ENCODE measurements around the gene HASPIN.

Gene HASPIN

DNA sequence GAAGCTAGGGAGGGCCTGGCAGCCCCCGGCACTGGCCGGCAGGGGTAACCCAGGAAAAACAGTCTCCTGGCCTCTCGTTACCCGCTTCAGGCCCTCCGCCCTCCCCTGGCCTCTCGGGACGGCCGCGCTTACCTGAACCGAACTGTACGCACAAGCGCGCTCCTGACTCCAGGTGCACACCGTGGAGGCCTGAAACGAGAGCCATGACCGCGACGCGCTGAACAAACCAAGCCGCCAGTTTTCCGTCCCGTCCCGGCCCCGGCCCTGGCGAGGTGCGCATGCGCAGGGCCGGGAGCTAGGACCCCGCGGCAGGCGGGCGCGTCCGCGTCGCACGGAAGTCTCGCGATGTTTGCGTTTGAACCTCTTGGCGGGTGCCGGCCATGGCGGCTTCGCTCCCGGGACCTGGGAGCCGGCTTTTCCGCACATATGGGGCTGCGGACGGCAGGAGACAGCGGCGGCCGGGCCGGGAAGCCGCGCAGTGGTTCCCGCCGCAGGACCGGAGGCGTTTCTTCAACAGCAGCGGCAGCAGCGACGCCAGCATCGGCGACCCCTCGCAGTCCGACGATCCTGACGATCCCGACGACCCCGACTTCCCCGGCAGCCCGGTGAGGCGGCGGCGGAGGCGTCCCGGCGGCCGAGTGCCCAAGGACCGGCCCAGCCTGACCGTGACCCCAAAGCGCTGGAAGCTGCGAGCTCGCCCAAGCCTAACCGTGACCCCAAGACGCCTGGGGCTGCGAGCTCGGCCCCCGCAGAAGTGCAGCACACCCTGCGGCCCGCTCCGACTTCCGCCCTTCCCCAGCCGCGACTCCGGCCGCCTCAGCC lies at the start of gene HASPIN:
TSS of gene HASPIN (plus strand) at position 348 of the 822 bp plus-strand sequence. CDS start at position 381, 33 bp downstream.
- DNase-seq (ENCODE audit: low read depth, low spot score), result peak; percentile 79

DNA sequence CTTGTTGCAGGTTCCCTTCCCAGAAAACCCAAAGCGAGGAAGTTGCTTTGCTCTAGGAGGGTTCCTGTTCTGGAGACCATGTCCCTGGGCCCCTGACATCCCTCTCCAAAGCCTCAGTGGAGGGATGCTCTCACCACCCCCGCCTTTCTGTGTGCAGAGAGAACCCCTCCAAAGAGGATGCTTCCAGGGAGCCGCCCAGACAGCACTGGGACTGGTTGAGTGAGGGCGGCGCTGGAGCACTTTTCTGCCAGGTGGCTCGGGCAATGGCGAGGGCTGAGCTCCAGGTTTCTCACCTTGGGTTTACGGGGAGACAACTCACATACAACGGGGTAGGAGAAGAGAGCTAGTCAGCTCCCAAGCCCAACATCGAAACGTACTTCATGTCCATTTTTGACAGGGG lies 47.8 kb upstream of the HASPIN start:
- DNase-seq (ENCODE audit: low read depth, low spot score), result no peak

DNA sequence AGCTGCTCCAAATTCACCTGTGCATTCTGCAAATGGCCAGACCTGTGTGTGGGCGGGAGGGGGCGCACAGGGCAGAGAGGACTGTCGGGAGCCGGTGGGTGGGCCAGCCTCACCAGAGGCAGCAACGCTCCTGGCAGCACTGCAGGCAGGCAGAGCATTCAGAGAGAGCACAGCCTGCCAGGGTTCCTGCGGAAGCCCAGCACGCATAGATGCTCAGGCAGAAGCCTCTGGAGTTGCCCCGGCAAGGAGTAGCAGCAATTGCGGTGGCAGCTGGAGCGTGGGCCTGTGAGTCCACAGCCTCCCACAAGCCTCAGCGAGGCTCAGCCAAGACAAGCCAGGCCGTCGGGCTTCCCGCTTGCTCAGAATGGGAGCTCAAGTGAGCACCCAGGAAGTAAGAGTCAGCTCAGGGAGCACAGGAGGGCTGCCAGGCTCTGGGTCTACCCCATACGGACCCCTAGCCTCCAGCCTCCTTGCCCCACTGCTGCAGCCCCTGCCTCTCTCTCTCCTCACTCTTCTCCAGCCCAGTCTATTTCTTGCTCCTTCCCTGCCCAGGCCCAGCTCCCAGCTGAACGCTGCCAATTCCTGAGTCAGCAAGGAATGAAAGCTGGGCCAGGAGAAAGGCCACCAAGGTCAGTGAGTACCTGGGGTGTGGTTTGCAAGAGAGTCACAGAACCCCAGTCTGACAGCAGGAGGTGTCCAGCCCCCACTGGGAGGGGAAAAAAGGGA lies 45.4 kb upstream of the HASPIN start:
- no peak for DNase-seq (ENCODE audit: low read depth, low spot score)

DNA sequence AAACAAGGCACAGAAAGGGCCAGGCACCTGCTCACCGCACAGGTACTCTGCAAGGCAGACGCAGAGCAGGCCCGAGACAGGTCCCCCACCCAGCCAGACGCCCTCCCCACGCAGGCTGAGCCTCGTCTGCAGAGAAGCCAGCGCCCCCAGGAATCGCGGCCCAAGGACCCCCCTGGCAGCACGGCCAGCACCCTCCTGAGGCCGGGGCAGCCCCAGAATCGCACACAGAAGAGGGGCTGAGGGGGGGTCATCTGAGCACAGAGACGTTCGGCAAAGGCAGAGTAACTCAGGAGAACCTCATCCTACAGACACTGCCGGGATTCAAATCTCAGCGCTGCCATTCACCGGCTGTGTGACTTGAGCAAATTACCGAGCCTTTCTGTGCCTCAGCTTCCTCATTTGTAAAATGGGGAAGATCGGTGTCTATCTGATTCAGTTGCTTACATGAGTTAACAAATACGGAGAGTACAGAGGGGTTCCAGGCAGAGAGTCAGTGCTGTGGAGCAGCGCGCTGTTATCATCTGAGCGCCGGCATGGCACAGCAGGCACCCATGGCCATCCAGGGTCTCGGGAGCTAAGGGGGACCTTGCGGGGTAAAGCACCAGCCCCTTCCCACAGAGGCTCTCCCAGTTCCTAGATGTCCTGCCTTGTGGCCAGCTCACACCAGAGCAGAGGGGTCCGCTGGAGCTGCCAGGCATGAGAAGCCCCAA lies 44.7 kb upstream of the HASPIN start:
- no peak for DNase-seq (ENCODE audit: low read depth, low spot score)

DNA sequence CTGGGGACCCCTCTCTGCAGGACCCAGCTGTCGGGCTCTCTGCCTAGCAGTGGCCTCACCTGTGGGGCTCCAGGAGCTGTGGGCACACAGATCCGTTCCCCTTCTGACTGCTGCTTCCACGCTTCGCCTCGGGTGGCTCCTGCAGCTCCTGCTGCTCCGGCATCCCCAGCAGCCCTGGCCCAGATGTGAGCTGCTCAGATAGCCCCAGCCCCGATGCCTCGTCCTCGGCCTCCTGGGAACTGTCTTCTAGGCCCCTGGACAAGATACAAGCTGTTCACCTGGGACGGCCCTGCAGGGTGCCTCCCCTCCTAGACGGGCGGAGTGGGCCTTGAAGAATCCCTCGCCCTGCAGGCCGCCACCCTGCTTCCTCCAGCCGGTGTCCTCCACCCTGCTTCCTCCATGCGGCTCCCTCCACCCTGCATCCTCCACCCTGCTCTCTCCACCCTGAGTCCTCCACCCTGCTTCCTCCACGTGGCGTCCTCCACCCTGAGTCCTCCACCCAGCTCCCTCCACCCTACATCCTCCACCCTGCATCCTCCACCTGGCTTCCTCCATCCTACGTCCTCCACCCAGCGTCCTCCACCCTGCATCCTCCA lies 44.1 kb upstream of the HASPIN start:
- no peak for DNase-seq (ENCODE audit: low read depth, low spot score)

DNA sequence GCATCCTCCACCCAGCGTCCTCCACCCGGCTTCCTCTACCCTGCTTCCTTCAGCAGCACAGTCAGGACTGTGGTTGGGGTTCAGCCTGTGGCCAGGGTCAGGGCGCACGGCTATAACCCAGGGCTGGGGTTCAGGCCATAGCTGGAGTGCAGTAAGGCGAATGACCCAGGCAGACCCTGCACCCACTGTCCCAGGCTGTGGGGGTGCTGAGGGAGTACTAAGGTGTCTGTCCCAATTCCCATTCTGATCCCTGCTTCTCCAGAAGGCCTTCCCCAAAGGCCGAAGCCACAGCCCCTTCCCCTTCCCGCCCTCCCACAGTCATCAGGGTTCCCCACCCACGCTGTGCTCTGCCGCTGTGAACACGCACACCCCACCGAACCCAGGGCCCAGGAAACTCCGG lies 42.6 kb upstream of the HASPIN start:
- DNase-seq (ENCODE audit: low read depth, low spot score), result no peak

DNA sequence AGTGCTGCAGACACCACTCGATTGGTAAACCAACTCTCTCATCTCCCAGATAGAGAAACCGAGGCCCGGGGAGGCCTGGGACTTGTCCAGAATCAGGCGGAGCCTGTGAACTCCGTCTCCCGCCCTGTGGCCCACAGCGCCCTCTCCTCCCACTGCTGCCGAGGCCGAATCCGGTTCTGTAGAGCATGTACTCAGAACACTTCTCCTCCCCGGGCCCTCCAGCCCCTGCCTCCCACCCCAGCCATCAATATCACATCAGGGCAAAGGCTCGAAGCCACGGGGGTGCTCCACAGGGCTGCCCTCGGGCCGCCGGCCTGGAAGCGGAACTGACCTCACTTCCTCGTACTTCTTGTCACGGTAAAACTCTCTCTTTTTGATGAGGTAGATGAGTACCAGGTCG lies 42.1 kb upstream of the HASPIN start:
- DNase-seq (ENCODE audit: low read depth, low spot score), result no peak

DNA sequence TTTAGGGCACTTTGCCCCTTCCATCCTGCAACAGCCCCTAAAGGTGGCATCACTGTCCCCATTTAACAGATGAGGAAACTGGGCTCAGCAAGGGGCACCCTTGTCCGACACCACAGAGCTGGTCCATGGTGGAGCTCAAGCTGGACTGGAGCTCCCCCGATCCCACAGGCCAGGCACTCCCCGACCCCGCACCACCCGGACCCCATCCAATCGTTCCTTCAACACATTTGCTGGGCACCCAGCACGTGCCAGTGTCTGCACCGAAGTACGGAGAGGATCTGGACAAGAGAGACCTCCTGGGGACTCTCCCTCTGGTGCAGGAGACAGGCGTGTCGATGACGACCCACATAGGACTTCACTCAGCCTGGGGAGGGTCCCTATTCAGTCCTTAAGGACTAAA lies 41.7 kb upstream of the HASPIN start:
- DNase-seq (ENCODE audit: low read depth, low spot score), result no peak

DNA sequence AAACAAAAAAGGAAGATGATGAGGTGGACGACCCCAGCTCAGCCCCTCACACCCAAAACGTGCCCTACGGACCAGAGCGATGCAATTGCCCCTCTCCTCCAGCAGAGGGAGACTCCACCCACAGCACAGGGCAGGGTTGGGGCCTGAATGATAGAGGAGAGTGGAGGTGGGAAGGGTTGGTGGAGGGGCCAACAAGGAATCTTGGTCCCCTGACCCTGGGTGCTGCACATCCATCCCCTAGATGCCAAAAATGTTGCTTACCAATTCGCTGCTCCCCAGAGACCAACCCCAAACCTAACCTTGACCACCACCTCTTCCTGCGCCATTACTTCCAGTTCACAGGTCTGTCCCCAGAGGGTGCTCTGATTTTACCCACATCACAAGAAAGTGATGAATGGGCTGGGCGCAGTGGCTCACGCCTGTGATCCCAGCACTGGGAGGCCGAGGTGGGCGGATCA lies 40.6 kb upstream of the HASPIN start:
- peak; percentile 27 for DNase-seq (ENCODE audit: low read depth, low spot score)

DNA sequence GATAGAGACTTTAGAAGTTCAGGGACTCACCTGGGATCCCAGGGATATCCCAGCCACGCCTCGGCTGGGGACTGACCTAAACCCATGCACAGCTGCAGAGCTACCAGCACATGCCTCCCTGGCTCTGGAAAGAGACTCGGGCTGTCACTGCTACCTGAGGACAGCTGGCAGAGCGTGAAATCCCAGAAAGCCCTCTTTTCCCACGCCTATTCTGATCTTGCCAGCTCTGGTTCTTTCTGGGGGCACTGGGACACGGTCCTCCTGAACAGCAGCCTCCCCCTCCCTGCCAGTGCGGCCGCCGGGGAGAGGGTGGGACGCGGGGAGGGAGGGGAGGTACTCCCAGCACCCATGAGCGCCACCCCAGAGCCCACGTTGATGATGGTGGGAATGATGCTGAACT lies 38.5 kb upstream of the HASPIN start:
- no peak for DNase-seq (ENCODE audit: low read depth, low spot score)

DNA sequence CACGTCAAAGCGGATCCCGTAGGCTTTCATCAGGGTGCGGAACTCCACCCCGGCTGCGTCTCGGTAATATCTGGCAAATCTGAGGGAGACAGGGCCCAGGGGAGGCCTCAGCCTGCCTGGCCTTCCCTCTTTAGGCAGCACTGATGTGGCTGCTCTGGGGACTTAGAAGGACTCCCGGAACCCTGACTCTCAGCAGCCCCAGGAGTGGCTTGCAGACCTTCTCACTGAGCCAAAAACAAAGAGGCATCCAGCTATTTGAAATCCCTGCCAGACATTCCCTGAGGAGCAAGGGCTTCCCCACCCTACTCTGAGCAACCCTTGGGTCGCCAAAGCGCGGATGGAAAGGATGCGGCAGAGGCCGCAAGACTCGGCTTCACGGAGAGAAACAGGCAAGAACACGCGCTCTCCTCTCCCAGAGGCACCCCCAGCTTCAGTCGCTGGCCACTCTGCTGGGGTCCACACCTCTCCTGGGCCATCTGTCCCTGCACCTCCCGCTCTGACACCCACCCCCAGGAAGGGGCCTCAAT lies 35.6 kb upstream of the HASPIN start:
- DNase-seq (ENCODE audit: low read depth, low spot score), result no peak

DNA sequence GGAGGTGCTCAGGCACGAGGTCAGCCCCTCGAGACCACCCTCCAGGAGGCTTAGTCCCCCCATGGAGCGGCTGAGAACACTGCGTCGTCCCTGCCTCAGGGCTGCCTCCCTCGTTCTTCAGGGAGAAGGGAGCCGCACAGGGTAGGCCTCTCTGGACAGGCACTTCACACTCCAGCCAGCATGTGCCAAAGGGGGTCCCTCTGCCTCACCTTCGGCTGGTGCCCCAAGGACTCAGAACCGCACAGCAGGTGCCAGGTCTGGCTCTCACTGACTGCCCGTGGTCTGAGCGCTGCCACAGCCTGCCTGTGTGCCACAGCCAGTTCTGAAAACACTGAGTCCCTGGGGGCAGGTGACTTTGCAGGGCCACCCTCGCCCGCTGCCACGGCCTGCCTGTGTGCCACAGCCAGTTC lies 34.8 kb upstream of the HASPIN start:
- no peak for DNase-seq (ENCODE audit: low read depth, low spot score)

DNA sequence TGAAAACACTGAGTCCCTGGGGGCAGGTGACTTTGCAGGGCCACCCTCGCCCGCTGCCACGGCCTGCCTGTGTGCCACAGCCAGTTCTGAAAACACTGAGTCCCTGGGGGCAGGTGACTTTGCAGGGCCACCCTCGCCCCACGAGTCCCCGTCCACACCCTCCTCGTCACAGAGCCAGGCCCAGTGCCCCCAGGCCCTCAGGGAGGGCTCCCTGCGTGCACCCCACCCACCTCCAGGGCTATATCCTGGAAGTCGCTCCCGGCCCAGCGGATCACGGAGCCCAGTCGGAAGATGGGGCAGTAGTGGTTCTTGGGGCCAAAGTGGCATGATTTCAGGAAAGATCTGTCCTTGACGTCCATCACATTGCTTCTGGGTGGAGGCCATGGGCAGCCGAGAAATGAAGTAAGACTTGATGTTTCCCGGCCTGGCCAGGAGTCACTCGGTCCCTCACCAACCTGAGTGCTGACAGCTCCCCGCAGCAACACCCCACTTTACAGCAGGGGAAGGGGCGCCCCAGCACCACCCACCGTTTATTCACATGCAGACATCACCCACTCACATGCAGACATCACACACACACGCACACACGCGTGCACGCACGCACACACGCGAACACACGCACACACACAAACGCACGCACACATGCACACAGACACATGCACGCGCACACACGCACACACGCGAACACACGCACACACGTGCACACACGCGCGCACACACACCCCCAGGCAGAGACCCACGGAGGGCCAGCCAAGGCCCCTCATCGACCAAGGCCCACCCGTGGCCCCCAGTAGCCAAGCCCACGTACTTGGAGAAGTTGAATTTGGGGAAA lies 34.2 kb upstream of the HASPIN start:
- DNase-seq (ENCODE audit: low read depth, low spot score), result no peak

DNA sequence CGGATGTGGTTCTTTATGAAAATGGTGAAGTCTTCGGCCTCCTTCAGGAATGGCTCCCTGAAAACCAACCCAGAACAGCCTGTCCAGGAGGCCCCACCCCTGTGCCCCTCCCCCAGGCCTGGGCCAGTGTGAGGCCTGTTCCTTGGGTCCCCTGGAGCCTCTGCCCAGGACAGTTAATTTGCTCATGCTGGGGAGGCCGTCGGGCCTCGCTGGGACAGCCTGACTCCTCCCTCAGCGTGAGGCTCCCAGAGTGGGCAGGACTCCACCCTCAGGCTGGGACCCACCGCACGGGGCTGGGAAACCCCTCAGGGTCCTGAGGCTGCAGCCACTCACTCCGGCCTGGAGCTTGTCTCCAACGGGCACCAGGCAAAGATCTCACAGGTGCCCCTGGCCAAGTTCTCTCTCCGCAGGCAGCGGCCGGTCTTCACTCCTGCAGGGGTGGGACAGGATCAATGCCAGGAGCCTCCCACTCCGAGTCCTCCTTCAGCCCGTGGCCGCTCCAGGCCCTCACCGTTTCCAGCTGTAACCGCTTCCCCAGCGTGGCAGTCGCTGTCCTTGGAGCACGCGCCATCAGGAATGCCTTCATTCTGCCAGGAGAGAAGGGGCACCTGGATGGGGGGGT lies 33.5 kb upstream of the HASPIN start:
- no peak for DNase-seq (ENCODE audit: low read depth, low spot score)

DNA sequence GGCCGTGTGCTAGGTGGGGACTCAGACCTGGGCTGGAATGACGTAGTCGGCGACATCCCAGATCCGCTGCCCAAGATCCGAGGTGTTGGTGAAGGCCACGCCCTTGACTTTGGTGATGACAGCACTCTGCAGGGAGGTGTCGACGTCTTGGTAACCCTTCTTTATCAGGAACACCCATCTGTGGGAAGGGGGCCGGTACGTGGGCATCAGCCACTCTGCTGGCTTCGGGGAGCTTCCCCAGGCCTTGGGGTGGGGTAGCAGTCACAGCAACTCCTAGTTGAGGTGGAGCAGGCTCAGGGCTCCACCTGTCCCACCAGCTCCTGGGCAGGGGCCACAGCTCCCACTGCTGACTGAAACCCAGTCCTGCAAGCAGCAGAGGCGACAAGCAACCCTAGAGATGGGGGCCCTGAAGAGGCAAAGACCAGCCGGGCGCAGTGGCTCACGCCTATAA lies 32.1 kb upstream of the HASPIN start:
- no peak for DNase-seq (ENCODE audit: low read depth, low spot score)

DNA sequence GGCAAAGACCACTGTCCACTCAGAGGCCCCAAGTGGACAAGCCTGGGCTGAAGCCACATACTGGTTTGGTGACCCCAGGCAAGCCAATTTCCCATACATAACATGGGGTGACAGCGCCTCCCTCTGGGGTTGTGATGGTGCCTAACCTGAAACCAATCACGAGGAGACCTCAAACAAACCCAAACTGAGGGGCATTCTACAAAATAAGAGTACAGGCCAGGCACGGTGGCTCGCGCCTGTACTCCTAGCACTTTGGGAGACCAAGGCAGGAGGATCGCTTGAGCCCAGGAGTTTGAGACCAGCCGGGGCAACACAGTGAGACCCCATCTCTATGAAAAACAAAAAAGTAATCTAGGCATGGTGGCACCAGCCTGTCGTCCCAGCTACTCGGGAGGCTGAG lies 31.4 kb upstream of the HASPIN start:
- DNase-seq (ENCODE audit: low read depth, low spot score), result no peak

DNA sequence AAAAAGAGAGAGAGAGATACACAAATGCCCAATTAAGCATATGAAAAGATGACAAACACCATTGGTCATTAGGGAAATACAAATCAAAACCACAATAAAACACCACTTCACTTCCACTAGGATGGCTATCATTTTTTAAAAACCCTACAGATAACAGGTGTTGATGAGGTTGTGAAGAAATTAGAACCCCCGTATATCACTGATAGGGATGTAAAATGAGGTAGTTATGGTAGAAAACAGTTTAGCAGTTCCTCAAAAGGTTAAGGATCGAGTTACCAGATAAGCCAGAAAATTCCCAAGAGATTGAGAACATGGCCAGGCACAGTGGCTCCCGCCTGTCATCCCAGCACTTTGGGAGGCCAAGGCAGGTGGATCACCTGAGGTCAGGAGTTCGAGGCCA lies 30.6 kb upstream of the HASPIN start:
- no peak for DNase-seq (ENCODE audit: low read depth, low spot score)

DNA sequence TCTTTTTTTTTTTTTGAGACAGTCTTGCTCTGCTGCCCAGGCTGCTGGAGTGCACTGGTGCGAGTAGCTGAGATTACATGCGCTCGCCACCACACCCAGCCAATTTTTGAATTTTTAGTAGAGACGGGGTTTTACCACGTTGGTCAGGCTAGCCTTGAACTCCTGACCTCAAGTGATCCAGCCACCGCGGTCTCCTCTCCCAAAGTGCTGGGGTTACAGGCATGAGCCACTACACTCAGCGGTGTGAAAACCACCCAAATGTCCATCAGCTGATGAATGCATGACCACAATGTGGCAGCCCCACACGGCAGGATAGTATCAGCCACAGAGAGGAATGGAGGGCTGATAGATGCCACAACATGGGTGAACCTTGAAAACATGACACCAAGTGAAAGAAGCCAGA lies 29.9 kb upstream of the HASPIN start:
- DNase-seq (ENCODE audit: low read depth, low spot score), result no peak

DNA sequence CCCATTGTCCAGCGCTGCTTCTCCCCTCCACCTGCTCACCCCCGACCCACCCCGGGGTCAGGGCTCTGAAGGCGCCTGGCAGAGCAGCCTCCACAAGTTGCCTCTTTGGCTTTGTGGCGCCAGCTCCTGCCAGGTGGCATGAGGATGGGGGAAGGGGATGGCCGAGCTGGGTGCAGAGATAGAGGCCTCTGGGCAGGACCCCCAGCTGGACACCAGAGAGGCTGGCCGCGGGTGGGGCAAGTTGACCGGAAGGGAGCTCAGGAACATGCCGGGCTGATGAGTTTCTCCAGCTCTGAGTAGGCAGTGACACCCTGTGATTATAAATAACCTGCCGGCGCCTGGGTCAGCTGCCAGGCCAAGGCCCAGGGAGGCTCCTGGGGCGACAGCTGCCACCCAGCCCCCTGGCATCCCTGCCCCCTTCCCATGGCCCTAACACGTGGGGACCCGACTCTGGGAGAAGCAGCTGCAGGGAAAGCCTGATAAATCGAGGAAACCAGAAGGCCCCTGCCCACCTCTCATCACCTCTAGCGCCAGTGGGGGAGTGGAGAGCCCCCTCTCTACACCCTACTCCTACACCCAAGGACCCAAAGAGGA lies 28.5 kb upstream of the HASPIN start:
- no peak for DNase-seq (ENCODE audit: low read depth, low spot score)

Data from activated naive CD8-positive, alpha-beta T cell treated with anti-CD3 and anti-CD28 coated beads, Interleukin-2, amount 50 U/mL, for 16 hours (primary cell).